GM18861 (cell line): ENCODE results near the gene GRID1.

Experiments used
- ATAC-seq: cut with Tn5 transposase; IDR thresholded peaks from one replicate; pipeline ENCODE4 v1.9.1; 2021; ENCODE audit not compliant: unreplicated experiment

GRID1 gene

DNA sequence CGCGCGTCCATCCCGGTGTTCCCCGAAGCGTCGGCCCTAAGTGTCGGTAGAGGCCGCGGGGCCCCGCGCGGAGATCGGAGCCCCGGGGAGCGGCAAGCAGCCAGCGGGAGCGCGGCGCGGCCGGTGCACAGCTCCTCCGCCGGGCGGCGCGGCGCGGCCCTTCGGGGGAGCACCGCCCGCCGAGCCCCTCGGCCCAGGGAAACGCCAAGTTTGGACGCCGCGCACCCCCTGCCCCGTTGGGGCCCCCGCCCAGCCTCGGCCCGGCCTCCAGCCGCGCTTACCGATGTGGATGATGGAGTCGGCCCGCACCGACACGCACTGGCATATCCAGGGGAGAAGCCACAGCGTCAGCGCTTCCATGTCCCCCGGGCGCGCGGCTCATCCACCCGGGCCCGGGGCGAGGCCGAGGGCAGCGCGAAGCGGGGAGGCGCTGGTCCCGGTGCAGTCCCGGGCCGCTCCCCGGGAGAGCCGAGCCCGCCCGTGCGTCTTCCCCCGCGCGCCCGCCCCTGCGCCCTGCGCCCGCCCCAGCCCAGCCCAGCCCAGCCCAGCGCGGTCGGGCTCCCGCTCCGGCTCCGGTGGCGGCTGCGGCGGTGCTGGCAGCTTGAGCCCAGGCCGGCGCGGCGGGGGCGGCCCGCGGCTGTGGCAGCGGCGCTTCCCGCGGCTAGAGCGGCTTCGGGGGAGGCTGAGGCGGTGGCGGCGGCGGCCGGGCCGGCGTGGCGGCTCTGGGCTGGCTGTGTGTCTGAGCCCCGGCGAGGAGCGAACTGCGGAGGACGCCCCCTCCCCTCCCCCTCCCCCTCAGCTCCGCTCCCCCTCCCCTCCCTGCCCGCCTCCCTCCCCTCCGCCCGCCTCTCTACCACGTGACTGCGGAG, at the start of gene GRID1:
TSS of gene GRID1 (minus strand) at position 763 of the 869 bp plus-strand sequence.
- no peak for ATAC-seq

- no peak for ATAC-seq
Observed at GRCh38 chr10:86415583-86415982, 49.0 kb upstream of the GRID1 start.

- ATAC-seq: no peak
Observed at GRCh38 chr10:86415116-86415515, 48.5 kb upstream of the GRID1 start.

DNA sequence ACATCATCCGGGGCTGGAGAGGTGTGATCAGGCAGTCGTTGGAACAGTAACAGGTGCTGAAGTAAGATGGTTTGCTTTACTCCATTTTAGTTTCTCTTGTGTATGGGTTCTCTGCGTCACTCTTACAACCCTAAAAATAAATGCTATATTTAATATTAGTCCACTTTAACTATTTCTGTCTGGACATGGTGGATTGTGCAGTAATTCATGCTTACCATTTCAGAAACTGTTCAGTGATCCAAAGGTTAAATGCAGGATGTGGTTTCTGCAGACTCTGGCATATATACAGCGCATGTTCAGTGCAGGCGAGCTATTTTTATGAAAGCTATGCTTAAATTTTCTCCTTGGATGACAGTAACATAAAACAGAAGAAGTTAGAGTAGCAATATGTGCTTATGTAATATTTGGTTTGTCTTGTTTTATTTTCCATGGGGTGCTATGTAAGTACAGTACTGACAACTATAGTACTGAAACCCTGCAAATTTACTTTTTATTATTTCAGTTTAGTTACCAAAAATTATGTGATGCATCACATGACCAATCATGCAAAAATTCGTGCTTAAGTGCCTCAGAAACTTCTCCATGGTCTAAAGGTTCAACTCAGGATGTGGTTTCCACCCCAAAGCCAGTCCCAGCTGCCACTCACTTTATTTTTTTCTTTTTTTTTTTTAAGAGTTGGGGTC, 46.6 kb upstream of the GRID1 start:
- peak; percentile 76 for ATAC-seq

- ATAC-seq: no peak
Observed at GRCh38 chr10:86411852-86412560, 45.4 kb upstream of the GRID1 start.

DNA sequence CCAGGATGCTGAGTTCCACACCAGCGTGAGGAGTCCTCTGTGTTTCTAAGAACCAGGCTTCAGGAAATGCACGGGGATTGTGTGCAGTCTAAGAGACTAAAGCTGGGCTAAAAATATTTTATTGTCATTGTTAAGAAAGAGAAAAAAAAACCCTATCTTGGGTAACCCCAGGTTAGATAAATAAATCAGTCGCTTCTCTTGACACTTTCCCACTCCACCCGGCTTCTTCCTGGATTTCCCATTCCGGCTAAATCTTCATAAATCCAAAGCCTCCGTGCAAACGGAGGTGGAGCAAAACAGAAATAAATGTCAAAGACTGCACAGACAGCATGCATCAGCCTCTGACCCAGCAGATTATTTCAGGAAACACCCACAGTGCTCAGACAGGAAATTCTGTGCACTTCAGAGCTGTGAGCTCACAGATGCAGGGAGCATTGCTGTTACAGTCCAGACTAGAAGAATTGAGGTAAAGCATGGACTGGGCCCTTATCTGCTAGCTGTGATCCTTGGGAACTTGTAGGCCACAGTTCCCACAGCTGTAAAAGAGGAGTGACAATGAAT, 44.8 kb upstream of the GRID1 start:
- peak; percentile 32 for ATAC-seq

DNA sequence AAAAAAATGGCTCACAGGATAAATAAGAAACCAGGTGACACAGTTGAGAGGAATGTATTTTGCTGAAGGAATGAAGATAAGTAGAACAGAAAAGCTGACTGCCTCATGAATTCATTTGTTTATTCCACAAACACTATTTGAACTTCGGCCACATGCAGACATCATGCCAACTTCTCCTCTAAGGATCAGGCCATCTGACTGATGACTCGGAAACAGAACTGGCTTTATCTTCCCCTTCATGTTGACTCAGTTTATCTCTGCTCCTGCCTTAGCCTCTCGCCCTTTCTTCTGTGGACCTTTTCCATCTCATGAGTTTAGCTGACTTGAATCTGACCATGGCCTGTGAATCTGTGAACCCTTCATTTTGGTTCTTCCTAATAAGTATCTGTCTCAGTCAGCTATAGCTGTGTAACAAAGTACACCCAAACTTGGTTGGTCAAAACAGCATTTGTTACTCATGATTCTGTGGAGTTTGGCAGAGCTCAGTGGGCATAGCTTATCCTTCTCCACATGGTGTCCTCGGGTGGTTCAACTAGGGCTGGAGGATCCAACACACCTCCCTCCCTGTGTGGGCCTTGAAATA, 44.0 kb upstream of the GRID1 start:
- no peak for ATAC-seq

- ATAC-seq: no peak
Observed at GRCh38 chr10:86409183-86409582, 42.6 kb upstream of the GRID1 start.

DNA sequence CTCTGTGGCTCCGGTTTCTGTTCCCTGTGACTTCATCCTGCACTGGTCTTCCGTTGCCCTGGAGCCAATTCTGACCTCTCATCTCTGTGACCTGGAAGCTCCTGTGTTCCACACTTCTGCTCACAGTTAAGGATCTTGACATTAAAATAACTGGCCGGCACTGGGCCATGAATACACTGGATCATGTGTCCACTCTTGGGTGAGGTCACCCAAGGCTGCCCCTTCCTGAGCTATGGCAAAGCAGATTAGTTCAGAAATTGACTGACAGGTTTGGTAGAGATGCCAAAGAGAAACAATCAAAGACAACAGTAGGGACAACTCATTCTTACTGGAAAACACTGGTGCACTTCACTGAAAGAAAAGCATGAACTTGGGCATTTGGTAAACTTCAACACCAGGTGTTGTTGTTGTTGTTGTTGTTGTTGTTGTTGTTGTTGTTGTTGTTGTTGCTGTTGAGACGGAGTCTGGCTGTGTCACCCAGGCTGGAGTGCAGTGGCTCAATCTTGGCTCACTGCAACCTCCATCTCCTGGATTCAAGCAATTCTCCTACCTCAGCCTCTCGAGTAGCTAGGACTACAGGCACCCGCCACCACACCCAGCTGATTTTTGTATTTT, 36.7 kb upstream of the GRID1 start:
- no peak for ATAC-seq

DNA sequence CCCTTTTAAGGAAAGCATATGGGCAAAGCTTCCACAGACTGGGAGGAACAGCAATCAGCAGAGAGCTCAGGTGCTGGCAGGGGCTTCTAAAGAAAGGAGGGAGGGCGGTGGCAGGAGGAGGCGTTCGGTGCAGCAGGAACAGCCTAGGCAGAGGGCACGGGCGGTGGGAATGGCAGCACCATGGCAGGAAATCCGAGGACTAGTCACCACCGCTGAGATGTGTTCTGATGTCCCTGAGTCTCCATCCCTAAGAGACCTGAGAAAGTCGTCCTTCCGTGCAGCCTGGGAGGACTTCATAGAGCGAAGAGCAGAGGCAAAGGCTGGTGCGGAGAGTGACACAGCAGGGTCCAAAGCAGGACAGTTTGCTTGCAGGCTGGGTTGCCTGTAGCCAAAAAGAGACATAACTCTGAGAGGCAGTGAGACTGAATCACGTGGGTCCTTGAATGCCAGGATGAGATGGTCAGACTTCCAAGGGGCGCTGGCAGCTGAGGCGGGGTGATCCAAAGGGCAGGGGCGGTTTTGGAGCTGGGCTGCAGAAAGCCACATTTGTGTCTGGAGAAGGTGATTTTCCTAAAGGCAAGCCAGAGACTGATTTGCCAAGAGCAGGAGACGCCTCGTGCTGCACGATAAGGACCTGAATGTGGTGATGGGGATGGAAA, 35.8 kb upstream of the GRID1 start:
- ATAC-seq: no peak

DNA sequence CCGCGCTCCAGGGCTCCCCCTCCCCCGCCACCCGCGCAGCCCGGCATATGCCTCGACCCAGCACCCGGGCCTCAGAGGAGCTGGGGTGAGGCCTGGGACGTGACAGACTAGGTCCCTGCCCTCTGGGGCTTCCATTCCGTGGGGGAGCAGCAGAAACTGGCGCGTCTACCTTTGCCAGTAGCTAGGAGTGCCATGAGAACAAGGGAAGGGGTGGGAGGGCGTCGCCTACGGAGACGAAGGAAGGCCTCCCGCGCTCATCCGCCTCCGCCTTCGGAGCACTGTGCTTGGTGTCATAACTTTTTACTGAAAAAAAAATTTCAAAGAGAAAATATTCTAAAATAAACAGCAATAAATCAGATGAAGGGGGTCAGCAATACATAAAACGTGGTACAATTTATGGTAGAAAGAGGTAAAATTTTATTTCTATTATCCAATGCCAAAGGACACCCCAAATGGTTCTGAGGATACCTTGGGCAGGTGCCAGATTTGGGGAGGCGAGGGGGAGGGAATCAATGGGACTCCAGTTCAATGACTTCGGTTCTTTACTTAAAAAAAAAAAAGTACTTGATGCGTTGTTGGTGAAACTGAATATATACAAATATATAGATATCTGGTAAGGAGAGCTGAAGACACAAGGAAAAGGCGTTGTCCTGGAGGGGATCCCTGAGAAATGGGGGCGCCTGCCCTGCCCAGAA, 35.1 kb upstream of the GRID1 start:
- no peak for ATAC-seq

- peak; percentile 18 for ATAC-seq
Observed at GRCh38 chr10:86400705-86401587, 34.4 kb upstream of the GRID1 start.

GRCh38 chr10:86399879-86400704, 33.5 kb upstream of the GRID1 start:
- ATAC-seq: peak; percentile 91

DNA sequence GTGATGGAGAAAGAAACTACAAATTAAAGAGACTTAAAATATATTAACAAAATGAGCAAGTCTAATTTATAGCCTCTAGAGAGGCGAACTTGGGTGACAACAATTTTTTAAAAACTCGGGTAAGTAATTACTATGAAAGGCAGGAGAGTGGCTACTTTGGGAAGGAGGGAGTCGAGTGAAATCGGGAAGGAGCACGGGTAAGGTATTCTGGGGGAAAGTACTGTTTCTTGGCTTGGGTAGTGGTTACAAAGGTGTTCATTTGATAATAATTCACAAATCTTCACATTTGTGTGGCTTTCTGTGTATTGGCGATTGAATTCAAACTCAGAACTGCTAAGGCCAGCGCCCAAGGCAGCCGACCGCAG, 32.9 kb upstream of the GRID1 start:
- no peak for ATAC-seq

DNA sequence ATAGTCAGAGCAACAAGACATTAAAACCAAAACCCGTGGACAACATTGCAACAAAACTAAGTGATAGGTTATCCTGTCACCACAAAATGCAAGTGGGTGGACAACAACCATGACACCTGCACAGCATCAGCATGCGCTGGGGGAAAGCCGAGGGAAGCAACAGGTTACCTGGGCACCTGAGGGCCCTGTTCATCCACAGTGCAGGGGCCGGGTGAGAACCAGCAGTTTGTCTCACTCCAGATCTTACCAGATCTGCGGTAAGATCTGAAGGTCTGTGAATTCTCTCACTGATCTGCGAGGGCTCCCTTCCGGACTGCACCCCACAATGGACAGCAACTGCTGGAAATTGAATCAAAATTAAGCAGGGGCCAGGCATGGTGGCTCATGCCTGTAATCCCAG, 30.5 kb upstream of the GRID1 start:
- no peak for ATAC-seq

DNA sequence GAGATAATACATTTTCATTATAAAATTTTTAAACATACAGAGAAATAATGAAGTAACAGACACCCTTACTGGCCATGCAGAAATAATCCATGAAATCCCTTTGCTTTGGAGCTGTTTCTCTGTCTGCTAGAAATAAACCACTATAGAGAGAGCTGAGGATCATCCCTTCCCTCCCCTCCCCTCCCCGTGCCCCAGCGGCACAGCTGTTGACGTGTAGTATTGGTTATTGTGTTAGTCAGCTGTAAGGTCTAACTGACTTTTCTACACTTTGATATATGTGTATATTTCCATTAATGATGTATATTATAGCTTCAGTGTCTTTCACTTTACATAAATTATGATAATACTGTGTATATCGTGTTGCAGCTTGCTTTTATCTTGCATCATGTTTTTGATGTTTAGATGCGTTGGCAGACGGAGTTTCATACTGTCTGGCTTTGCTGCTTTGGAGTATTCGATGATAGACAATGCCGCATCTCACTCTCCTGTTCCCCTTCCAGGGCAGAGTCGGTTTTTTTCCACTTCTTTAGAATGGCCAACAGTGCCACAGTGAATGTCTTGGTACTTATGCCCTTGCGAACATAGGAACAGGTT, 27.4 kb upstream of the GRID1 start:
- ATAC-seq: no peak

- no peak for ATAC-seq
Observed at GRCh38 chr10:86393362-86393761, 26.8 kb upstream of the GRID1 start.
